ENCODE measurements around the gene PDE4B.
"Not testable (repeated sequence)": the region's sequence is repeated elsewhere in the genome, so short reads cannot be mapped to it uniquely, and the experiment has no call there.

PDE4B gene

DNA sequence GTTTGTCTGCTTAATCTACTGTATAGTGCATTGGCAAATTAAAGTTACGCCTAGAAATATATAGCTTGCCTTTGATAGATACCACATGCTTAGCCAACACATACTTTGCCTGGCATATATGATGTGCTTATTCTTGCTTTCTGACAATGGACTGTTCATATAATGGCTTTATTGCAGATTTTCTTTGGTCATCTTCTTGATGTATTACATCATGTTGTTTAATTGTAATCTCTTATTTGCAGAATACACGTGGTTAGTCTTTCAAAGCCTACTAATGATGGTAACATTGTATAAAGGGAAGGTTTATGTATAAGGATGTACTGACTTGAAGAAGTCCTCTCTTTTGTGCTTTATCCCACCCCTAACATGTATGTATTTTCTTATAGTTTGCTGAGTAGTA is 201.5 kb downstream of the PDE4B start:
- DNase-seq (ENCODE audit: low read depth): no peak

DNA sequence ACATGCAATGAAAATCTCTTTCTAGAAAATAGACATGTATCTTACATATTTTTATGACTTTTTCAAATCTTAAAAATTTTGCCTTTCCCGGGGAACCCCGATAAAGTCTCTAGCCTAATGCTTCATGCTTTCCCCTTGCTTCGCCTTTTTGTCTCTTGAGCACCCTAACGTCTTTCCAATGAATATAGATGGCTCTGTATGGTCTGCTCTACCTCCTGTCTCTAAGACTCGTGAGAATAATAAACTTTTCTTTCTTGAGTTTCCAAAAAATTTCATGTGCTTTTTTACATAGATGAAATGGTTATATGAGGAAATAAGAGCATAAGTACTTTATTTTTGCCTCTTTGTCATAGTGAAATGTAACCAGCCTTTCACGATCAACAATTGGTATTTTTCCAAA is 202.6 kb downstream of the PDE4B start:
- DNase-seq (ENCODE audit: low read depth): no peak

- DNase-seq (ENCODE audit: low read depth): no peak
Measured at GRCh38 chr1:65995928-65996327, 203.2 kb downstream of the PDE4B start.

DNA sequence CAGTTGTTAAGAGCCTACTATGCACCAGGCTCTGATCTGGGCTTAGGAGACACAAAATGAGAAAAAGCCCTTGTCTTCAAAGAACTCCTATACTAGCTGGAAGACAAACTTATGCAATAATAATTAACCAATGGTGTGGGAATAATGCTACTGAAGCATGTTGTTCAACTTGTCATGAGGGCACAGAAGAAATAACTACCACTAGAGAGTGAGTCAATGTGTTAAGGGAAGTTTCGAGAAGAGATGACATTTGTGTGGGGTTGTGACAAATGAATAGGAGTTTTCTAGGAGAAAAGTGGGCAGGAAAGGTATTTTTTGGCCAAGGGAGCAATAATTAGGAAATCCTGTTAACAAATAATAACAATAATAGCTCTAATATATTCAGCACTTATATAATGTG is 205.0 kb downstream of the PDE4B start:
- no peak for DNase-seq (ENCODE audit: low read depth)

DNA sequence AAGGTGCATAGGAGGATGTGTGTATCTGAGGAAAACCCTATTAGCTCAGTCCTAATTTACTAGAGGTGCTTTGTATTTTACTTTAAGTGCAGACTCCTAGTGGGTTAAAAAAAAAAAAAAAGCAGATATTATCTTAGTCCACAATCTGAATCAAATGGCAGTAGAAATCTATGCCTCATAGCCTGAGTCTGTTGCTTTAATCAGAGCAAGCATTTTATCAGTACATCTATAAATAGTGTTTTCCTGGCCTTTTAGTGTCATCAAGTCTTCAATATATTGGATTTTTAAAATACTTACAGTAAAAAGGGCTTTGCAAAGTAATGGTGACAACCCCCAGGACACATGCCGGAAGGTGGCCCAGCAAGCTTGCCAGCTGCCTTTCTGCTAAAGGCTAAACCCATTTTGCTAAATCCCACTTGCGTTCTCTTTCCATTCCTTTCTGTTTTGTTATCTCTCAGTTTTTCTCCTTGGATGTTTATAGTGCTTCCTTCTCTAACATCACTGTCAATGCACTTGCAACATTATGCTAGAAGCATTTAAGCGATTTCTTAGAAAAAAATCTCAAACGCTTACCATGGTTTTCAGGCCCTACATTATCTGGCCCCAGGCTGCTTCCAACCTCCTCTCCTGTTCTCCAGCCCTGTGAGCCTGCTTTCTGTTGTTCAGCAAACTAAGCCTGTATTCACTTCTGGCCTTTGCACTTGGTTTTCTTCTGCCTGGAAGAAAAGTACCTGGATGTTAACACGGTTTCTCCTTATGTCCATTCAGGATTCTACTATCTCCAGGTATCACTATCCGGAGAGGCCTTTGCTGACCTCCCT is 206.3 kb downstream of the PDE4B start:
- DNase-seq (ENCODE audit: low read depth): no peak

DNA sequence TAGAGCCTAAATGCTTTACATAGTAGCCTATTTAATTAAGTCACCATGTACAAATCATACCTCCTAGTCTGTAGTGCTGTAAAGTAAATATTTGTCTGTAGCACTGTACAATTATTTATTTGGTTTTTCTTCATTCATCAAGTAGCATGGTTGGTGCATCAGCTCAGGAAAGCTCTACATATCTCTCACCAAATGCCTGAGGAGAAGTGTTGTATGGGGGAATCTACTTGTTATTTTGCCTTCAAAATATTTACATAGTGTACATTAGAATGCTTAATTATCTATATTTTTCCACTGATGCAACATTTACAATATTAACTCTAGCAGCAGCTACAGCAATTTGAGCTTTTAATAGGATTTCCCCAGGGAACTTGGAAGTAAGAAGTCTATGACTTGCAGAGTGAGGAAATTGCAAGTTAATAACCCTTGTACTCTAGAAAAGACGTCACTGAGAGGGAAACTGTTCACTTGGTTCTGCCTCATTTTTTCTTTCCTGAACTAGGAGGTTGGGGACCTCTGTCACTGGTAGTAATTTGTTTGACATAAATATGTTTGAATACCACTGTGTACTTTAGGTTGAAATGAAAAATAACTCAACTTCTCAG is 207.4 kb downstream of the PDE4B start:
- DNase-seq (ENCODE audit: low read depth): no peak

- DNase-seq (ENCODE audit: low read depth): no peak
Measured at GRCh38 chr1:66003690-66004089, 211.0 kb downstream of the PDE4B start.

GRCh38 chr1:66006534-66006933 is 213.8 kb downstream of the PDE4B start:
- DNase-seq (ENCODE audit: low read depth): not testable (repeated sequence)

DNA sequence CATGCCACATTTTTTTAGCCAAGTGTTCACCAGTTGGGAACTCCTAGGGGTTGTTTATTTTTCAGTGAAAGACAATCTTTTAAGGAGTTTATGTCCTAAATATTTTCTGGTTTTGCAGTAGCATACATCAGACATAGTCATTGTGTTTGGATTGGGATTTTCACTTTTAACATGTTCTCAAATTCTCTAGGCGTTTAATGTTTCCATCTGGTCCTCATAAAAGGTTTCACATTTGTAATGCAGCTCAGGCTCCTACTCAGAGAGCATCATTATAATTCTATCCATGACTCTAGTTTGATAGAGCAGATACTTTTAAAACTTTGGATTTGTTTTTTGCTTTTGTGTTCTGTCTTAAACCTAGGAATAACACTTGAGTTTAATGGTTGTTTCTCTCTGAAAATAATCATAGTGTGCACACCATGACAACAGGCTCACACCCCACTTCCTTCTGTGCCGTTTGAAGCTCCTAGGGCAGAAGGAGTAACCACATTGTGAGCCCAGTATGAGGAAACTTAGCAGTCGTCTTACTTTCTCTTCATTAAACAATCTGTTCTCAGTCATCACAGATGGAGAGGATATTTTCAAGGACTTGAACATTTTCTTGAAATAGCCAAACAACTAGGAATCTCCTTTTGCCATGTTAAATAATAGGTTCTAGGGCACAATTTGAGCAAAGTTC is 219.6 kb downstream of the PDE4B start:
- no peak for DNase-seq (ENCODE audit: low read depth)

DNA sequence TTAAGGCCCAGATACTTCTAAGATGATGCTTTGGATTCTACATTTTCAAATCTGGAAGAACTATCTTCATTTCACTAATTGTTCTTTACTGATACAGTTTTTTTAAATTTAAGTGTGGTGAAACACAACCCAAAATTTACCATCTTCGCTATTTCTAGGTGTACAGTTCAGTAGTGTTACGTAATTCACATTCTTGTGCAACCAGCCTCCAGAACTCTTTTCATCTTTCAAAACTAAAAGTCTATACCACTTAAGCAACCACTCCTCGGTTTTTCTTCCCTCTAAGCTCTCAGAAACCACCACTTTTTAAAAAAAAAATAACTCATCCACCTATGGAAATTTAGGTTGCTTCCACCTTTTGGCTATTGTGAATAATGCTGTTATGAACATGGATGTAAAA is 220.7 kb downstream of the PDE4B start:
- DNase-seq (ENCODE audit: low read depth): no peak

GRCh38 chr1:66022904-66023620 is 230.4 kb downstream of the PDE4B start:
- no peak for DNase-seq (ENCODE audit: low read depth)

GRCh38 chr1:66025188-66025587 is 232.5 kb downstream of the PDE4B start:
- no peak for DNase-seq (ENCODE audit: low read depth)

- no peak for DNase-seq (ENCODE audit: low read depth)
Measured at GRCh38 chr1:66028035-66028434, 235.3 kb downstream of the PDE4B start.

DNA sequence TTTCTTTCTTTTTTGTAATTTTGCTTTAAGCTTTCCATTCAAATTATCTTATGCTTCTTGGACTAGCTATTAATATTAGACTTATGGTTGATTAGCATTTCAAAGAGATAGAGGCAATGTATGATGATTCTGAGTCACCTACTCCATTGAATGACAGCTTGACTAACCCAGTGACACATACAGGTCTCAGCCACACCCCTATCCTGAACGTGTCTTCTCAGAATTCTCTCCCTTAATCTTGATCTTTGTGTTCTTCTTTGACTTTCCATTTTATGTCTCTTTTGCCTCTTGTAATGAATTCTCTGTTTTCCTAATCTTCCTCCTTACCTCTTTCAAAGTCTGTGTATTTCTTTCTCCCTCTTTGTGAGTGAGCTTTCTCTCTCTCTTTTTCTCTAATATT is 241.1 kb downstream of the PDE4B start:
- DNase-seq (ENCODE audit: low read depth): no peak

- no peak for DNase-seq (ENCODE audit: low read depth)
Measured at GRCh38 chr1:66035616-66036245, 243.0 kb downstream of the PDE4B start.

- DNase-seq (ENCODE audit: low read depth): no peak
Measured at GRCh38 chr1:66041654-66042053, 249.0 kb downstream of the PDE4B start.

- DNase-seq (ENCODE audit: low read depth): no peak
Measured at GRCh38 chr1:66043186-66043585, 250.5 kb downstream of the PDE4B start.

GRCh38 chr1:66044912-66045311 is 252.2 kb downstream of the PDE4B start:
- DNase-seq (ENCODE audit: low read depth): no peak

DNA sequence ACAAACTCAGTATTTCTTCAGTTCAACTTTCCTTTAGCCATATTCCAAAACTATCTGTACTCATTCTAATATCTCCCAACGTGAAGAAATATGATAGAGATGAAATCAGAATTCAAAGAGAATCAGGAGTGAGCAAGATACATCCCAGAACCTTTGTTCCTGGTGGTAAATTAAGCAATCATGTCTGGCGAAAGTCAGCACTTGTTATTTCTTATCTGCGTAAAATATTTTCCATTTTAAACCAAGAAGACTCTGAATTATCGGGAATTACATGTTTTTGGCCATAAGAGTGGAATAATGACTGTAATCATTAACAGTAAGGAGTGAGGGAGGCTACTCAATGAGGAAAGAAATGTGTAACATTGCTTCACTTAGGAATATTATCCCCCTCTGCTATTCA is 253.7 kb downstream of the PDE4B start:
- no peak for DNase-seq (ENCODE audit: low read depth)

- DNase-seq (ENCODE audit: low read depth): no peak
Measured at GRCh38 chr1:66048011-66048410, 255.3 kb downstream of the PDE4B start.

GRCh38 chr1:66050123-66050522 is 257.4 kb downstream of the PDE4B start:
- DNase-seq (ENCODE audit: low read depth): no peak

- DNase-seq (ENCODE audit: low read depth): no peak
Measured at GRCh38 chr1:66050633-66051032, 257.9 kb downstream of the PDE4B start.

Data from CMK (cell line).